ENCODE measurements around the gene TMEM234. TPM values are rescaled to one million over a fixed set of nuclear protein-coding genes. Genes with fewer than 3 reads are reported as not detected.

TMEM234 gene
- total and polyA plus RNA-seq, 2 of the 13 experiments (the other 11 are each of a cell fraction or from before 2014, with no cell fraction given), result 6.1 to 9.0 TPM

DNA sequence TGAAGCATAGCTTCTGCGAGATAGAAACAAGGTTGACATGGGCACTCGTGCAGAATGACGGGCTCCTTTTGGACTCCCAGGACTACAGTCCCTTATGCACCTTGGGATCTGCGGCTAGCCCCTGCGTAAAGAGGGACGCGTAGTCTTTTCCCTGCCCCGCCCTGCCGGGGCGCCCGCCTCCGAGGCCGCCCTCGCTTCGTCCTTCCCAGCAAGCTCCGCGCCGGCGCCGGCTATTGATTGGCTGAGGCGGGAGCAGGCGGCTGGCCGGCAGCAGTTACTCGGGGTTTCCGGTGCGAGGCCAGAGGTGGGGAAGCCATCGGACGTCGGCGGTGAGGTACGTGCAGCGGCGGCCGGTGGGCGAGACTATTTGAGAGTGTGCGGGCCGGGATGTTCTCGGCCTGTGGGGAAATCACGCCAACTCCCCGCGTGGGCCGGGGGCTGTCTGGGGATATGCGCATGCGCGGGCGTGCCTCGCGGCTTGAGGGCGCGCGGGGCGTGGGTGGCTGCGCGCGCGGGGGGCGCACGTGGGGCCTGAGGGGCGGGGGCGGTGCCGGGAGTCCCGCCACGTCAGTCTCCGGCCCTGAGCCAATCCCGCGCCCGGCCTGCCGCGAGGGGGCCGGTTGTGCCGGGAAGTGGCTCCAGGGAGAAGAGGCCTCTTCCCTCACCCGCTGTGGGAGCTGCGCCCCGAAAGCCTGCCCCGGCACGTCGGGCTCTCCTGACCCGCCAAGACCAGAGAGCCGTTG lies 42.5 kb downstream of the TMEM234 start, which contains the start of gene TXLNA (continued):
- TF ChIP-seq, protein P1, sequence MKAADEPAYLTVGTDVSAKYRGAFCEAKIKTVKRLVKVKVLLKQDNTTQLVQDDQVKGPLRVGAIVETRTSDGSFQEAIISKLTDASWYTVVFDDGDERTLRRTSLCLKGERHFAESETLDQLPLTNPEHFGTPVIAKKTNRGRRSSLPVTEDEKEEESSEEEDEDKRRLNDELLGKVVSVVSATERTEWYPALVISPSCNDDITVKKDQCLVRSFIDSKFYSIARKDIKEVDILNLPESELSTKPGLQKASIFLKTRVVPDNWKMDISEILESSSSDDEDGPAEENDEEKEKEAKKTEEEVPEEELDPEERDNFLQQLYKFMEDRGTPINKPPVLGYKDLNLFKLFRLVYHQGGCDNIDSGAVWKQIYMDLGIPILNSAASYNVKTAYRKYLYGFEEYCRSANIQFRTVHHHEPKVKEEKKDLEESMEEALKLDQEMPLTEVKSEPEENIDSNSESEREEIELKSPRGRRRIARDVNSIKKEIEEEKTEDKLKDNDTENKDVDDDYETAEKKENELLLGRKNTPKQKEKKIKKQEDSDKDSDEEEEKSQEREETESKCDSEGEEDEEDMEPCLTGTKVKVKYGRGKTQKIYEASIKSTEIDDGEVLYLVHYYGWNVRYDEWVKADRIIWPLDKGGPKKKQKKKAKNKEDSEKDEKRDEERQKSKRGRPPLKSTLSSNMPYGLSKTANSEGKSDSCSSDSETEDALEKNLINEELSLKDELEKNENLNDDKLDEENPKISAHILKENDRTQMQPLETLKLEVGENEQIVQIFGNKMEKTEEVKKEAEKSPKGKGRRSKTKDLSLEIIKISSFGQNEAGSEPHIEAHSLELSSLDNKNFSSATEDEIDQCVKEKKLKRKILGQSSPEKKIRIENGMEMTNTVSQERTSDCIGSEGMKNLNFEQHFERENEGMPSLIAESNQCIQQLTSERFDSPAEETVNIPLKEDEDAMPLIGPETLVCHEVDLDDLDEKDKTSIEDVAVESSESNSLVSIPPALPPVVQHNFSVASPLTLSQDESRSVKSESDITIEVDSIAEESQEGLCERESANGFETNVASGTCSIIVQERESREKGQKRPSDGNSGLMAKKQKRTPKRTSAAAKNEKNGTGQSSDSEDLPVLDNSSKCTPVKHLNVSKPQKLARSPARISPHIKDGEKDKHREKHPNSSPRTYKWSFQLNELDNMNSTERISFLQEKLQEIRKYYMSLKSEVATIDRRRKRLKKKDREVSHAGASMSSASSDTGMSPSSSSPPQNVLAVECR (CRISPR knock-in tag; IDR thresholded peaks at IDR 0.05; ENCODE audit: borderline replicate concordance), result peak; percentile 93
- TF ChIP-seq KLF15 (CRISPR knock-in tag; IDR thresholded peaks at IDR 0.05; ENCODE audit: borderline replicate concordance) (peak; percentile 71; the same call in 1 of the 2 replicates), ZNF589 (CRISPR knock-in tag; conservative IDR thresholded peaks at IDR 0.05) (peak; percentile 88; the same call in 1 of the 2 replicates), ZNF652 (CRISPR knock-in tag; IDR thresholded peaks at IDR 0.05; ENCODE audit: borderline replicate concordance, low read depth) (no peak), ZSCAN9 (CRISPR knock-in tag; IDR thresholded peaks at IDR 0.05; ENCODE audit: borderline replicate concordance) (peak; percentile 74; the same call in 1 of the 2 replicates), YEATS2 (CRISPR knock-in tag; IDR thresholded peaks at IDR 0.05; ENCODE audit: borderline replicate concordance) (peak; percentile 85), GTF3A (CRISPR knock-in tag; conservative IDR thresholded peaks at IDR 0.05) (no peak), ETV6 (CRISPR knock-in tag; conservative IDR thresholded peaks at IDR 0.05) (peak; percentile 53; the same call in 1 of the 2 replicates), ZFAT (CRISPR knock-in tag; conservative IDR thresholded peaks at IDR 0.05) (0 out of 2 replicates have a peak, but pooled peaks have one; percentile 30), NKX3-1 (CRISPR knock-in tag; IDR thresholded peaks at IDR 0.05) (no peak; the same call in 1 of the 2 replicates), ZBTB38 (CRISPR knock-in tag; IDR thresholded peaks at IDR 0.05) (peak; percentile 93)
- TF ChIP-seq, protein P2, sequence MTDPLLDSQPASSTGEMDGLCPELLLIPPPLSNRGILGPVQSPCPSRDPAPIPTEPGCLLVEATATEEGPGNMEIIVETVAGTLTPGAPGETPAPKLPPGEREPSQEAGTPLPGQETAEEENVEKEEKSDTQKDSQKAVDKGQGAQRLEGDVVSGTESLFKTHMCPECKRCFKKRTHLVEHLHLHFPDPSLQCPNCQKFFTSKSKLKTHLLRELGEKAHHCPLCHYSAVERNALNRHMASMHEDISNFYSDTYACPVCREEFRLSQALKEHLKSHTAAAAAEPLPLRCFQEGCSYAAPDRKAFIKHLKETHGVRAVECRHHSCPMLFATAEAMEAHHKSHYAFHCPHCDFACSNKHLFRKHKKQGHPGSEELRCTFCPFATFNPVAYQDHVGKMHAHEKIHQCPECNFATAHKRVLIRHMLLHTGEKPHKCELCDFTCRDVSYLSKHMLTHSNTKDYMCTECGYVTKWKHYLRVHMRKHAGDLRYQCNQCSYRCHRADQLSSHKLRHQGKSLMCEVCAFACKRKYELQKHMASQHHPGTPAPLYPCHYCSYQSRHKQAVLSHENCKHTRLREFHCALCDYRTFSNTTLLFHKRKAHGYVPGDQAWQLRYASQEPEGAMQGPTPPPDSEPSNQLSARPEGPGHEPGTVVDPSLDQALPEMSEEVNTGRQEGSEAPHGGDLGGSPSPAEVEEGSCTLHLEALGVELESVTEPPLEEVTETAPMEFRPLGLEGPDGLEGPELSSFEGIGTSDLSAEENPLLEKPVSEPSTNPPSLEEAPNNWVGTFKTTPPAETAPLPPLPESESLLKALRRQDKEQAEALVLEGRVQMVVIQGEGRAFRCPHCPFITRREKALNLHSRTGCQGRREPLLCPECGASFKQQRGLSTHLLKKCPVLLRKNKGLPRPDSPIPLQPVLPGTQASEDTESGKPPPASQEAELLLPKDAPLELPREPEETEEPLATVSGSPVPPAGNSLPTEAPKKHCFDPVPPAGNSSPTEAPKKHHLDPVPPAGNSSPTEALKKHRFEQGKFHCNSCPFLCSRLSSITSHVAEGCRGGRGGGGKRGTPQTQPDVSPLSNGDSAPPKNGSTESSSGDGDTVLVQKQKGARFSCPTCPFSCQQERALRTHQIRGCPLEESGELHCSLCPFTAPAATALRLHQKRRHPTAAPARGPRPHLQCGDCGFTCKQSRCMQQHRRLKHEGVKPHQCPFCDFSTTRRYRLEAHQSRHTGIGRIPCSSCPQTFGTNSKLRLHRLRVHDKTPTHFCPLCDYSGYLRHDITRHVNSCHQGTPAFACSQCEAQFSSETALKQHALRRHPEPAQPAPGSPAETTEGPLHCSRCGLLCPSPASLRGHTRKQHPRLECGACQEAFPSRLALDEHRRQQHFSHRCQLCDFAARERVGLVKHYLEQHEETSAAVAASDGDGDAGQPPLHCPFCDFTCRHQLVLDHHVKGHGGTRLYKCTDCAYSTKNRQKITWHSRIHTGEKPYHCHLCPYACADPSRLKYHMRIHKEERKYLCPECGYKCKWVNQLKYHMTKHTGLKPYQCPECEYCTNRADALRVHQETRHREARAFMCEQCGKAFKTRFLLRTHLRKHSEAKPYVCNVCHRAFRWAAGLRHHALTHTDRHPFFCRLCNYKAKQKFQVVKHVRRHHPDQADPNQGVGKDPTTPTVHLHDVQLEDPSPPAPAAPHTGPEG (CRISPR knock-in tag; IDR thresholded peaks at IDR 0.05), result peak; percentile 79; the same call in 1 of the 2 replicates
- TF ChIP-seq, protein P3, sequence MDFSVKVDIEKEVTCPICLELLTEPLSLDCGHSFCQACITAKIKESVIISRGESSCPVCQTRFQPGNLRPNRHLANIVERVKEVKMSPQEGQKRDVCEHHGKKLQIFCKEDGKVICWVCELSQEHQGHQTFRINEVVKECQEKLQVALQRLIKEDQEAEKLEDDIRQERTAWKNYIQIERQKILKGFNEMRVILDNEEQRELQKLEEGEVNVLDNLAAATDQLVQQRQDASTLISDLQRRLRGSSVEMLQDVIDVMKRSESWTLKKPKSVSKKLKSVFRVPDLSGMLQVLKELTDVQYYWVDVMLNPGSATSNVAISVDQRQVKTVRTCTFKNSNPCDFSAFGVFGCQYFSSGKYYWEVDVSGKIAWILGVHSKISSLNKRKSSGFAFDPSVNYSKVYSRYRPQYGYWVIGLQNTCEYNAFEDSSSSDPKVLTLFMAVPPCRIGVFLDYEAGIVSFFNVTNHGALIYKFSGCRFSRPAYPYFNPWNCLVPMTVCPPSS (IDR thresholded peaks at IDR 0.05), result no peak
- TF ChIP-seq, protein P4, sequence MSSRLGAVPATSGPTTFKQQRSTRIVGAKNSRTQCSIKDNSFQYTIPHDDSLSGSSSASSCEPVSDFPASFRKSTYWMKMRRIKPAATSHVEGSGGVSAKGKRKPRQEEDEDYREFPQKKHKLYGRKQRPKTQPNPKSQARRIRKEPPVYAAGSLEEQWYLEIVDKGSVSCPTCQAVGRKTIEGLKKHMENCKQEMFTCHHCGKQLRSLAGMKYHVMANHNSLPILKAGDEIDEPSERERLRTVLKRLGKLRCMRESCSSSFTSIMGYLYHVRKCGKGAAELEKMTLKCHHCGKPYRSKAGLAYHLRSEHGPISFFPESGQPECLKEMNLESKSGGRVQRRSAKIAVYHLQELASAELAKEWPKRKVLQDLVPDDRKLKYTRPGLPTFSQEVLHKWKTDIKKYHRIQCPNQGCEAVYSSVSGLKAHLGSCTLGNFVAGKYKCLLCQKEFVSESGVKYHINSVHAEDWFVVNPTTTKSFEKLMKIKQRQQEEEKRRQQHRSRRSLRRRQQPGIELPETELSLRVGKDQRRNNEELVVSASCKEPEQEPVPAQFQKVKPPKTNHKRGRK (CRISPR knock-in tag; IDR thresholded peaks at IDR 0.05), result no peak
